ENCODE data around the gene AVPI1.
"Not testable (repeated sequence)": the region's sequence is repeated elsewhere in the genome, so short reads cannot be mapped to it uniquely, and the experiment has no call there.

Gene AVPI1

DNA sequence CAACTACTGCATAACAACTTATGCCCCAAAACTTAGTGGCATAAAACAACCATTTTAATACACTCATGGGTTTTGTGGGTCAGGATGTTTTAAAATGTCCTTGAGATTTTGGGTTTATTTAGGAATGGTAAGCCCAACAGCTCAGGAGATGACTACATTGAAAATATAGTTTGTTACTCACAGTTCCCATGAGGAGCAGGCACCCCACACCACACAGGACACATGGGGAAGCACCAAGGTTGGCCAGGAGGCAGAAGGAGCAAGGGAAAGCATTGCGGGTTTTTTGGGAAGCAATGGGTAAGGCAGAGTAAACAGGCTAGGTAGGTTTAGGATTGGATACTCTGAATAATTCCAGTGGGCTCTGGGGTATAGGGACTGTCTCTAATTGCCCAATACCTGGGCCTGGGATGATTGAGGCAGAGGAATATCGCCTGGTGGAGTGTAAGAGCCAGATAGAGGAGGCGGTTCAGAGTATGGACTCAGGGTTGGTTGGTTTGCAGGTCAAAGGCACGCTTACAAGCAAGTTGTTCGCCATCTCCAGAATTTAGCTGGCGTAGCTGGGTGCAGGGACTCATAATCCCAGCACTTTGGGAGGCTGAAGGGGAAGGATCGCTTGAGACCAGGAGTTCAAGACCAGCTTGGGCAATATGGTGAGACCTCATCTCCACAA lies 16.5 kb upstream of the AVPI1 start:
- no peak overlapping the region for H3K4me3 Mint-ChIP-seq
- peaks cover 10% of the 10 kb centered on the region for H3K27me3 Mint-ChIP-seq
- ATAC-seq (ENCODE audit: low read depth): no peak
- DNase-seq (ENCODE audit: low spot score in 2 of 2): no peak
- H3K27ac Mint-ChIP-seq: no peak overlapping the region
- peaks cover 3% of the 10 kb centered on the region for H3K9me3 Mint-ChIP-seq
- H3K4me1 Mint-ChIP-seq: no peaks in the 10 kb centered on the region
- H3K36me3 Mint-ChIP-seq: no peaks in the 10 kb centered on the region

DNA sequence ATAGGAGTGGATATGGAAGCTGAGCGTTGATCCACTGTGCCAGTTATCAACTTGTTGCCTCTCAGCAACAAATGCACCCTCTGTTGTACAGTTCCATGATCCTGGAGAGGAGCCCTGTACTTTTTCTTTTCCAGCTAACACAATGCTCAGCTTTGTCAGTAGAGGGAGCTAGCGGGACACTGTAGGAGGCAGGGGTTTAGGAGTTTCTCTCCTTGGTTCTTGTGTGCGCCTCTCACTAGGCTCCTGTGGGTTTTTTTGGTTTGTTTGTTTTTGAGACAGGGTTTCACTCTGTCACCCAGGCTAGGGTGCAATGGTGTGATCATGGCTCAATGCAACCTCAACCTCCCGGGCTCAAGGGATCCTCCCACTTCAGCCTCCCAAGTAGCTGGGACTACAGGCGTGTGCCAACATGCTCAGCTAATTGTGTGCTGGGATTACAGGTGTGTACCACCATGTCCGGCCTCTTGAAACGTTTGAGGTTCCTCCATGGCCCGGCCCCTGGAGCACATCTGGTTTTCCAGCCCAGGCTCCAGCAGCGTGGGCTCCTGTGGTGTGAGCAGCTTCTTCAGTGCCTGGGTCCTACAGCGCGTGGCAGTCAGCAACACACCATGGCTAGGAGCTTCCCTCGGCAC lies 14.5 kb upstream of the AVPI1 start:
- no peak overlapping the region for H3K27ac Mint-ChIP-seq
- H3K4me1 Mint-ChIP-seq: no peaks in the 10 kb centered on the region
- H3K36me3 Mint-ChIP-seq: no peaks in the 10 kb centered on the region
- ATAC-seq (ENCODE audit: low read depth) (peak; percentile 81), DNase-seq (ENCODE audit: low spot score in 2 of 2) (peak in 1 of 2 donors; percentile 35)
- H3K9me3 Mint-ChIP-seq: peaks cover 3% of the 10 kb centered on the region
- no peak overlapping the region for H3K4me3 Mint-ChIP-seq
- peaks cover 9% of the 10 kb centered on the region for H3K27me3 Mint-ChIP-seq

- H3K27ac Mint-ChIP-seq; H3K4me3 Mint-ChIP-seq; ATAC-seq (ENCODE audit: low read depth): not testable (repeated sequence)
Measured at GRCh38 chr10:97698072-97698655, 11.1 kb upstream of the AVPI1 start.

GRCh38 chr10:97690133-97690532 lies 3.1 kb upstream of the AVPI1 start:
- Mint-ChIP-seq H3K4me1 (peaks cover 8% of the 10 kb centered on the region), H3K27ac (no peak overlapping the region), H3K27me3 (no peaks in the 10 kb centered on the region), H3K9me3 (no peaks in the 10 kb centered on the region), H3K36me3 (no peaks in the 10 kb centered on the region), H3K4me3 (no peak overlapping the region)
- DNase-seq (ENCODE audit: low spot score in 2 of 2): no peak
- ATAC-seq (ENCODE audit: low read depth): no peak

More at GRCh38 chr10:97698072-97698655, 11.1 kb upstream of the AVPI1 start:
- DNase-seq (ENCODE audit: low spot score in 2 of 2); H3K36me3 Mint-ChIP-seq; H3K9me3 Mint-ChIP-seq; H3K4me1 Mint-ChIP-seq; H3K27me3 Mint-ChIP-seq: not testable (repeated sequence)

DNA sequence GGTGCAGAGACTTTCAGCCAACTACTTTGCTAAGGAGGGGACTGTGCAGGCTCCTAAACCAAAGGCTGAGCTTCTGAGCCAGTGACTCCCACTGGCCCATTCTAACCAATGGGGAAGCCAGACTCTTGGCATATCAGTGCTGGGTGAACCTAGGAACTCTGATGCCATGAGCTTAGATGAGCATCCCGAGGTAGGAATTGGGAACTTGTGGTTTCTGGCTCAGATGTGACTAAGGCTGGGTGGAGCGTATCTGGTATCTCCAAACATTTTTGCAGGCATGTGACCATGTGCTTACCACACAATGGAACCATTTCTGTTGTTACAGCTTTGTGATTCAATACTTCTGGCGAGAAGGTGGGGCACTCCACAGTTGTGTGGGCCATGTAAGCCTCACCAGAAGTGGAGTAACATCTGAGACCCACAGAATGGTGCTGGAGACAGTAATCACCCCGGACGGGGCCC lies 2.5 kb upstream of the AVPI1 start:
- Mint-ChIP-seq H3K27ac (no peak overlapping the region), H3K4me3 (no peak overlapping the region), H3K9me3 (no peaks in the 10 kb centered on the region), H3K4me1 (peaks cover 8% of the 10 kb centered on the region), H3K27me3 (no peaks in the 10 kb centered on the region), H3K36me3 (no peaks in the 10 kb centered on the region)
- no peak for DNase-seq (ENCODE audit: low spot score in 2 of 2)
- no peak for ATAC-seq (ENCODE audit: low read depth)

DNA sequence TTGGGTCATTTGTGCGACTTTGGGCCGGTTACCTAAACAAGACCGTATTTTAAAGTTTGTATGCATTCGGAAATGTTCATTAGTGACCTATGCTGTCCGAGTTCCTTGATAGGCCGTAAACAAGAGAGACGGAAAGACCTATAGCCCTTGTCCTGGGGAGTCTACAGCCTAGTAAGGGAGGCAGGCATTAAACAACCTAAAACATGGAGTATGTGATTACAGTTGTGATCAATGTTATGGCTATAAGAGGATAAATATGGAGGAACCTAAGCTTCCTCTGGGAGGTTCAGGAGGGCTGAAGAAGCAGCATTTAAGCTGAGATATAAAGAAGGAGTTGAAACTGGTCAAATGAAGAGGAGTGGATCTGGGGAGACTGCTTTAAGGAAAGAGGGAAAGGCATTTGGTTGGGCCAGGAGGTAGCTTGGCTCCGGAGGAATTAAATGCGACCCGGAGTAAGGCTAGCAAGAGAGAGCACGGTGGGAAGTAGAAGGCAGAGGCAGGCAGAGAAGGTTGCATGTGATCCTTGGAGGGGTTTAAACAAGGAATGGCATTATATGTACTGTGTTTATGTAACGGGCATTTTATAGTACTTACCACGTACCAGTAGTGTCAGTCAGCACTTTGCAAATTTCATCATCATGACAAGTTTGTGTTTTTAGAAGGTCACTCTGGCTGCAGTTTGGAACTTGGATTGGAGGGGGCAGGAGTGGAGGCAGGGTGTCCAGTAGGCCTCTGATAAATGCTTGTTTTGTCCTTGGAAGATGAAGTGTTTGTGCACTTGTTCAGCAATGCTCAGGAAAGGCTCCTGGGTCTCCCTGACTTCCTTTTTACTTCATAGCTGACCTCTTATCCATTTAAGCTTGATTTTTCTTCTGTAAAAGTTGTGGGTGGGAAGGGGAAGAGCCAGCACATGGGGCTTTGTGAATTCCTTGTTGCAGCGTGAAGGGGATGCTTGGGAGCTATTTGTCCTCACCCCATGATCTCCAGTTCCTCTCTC lies 1.0 kb upstream of the AVPI1 start:
- DNase-seq (ENCODE audit: low spot score in 2 of 2): no peak
- no peaks in the 10 kb centered on the region for H3K36me3 Mint-ChIP-seq
- H3K4me1 Mint-ChIP-seq: peaks cover 8% of the 10 kb centered on the region
- H3K27ac Mint-ChIP-seq: peak overlapping the region; percentile 1
- H3K27me3 Mint-ChIP-seq: no peaks in the 10 kb centered on the region
- no peak for ATAC-seq (ENCODE audit: low read depth)
- peak overlapping the region; percentile 87 for H3K4me3 Mint-ChIP-seq
- no peaks in the 10 kb centered on the region for H3K9me3 Mint-ChIP-seq

DNA sequence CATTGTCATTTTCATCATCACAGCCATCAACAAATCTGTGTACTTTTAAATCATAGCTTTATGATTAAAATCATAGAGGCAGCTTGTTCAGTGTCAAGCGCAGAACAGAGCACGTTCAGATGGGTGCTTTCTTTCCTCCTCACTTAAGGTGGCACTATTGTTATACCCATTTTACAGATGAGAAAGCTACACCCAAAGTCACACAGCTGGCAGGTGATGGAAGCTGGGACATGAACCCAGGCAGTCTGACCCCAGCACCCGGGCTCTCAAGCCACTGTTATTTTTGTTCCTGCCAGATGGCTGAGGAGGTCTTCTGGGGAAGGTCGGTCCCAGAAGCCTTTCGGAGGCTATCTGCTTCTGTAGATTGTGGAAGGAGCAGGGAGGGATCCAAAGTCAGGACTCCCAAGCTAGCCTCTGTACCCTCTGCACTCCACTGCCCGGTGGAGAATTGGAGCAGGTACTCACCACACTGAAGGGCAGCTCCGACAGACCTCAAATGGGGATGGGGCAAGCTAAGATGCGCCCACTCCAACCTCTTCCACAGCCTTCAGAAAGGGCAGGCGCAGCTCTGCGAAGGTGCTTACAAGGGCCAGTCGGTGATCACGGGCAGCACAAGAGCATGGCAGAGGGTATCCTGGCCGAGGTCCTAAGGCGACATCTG lies 610 bp downstream of the AVPI1 start:
- Mint-ChIP-seq H3K36me3 (no peaks in the 10 kb centered on the region), H3K9me3 (no peaks in the 10 kb centered on the region), H3K4me1 (peaks cover 10% of the 10 kb centered on the region), H3K27me3 (no peaks in the 10 kb centered on the region), H3K4me3 (peak overlapping the region; percentile 87), H3K27ac (peak overlapping the region; percentile 1)
- peak; percentile 8 for ATAC-seq (ENCODE audit: low read depth)
- DNase-seq (ENCODE audit: low spot score in 2 of 2): no peak

DNA sequence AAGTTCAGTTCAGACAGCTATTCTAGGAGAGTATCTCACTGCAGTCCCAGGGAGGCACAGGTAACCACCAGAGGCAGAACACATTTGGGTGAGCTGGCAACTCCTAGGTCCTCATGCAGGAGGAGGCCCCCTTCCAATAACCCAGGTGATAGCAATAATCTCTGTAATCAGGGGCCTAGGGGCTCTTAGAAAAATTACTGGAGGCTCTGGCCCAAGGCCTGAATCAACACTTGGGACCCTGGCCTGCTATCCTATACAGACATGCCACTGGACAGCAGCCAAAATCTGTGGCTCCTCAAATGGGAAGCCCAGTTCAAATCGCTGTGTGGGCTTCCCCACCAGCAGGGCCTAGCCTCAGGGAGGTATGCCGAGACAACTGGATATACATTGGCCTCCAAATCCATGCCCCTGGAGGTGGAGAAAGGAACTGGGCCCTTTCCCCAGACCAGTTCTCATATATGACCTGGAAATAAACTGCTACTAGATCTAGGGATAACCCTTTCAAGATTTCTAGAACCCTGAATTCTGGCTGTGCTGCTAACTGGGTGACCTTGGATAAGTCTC lies 1.6 kb downstream of the AVPI1 start:
- ATAC-seq (ENCODE audit: low read depth): no peak
- Mint-ChIP-seq H3K27ac (no peak overlapping the region), H3K4me3 (no peak overlapping the region), H3K27me3 (no peaks in the 10 kb centered on the region), H3K9me3 (no peaks in the 10 kb centered on the region), H3K36me3 (no peaks in the 10 kb centered on the region), H3K4me1 (peaks cover 10% of the 10 kb centered on the region)
- DNase-seq (ENCODE audit: low spot score in 2 of 2): no peak

DNA sequence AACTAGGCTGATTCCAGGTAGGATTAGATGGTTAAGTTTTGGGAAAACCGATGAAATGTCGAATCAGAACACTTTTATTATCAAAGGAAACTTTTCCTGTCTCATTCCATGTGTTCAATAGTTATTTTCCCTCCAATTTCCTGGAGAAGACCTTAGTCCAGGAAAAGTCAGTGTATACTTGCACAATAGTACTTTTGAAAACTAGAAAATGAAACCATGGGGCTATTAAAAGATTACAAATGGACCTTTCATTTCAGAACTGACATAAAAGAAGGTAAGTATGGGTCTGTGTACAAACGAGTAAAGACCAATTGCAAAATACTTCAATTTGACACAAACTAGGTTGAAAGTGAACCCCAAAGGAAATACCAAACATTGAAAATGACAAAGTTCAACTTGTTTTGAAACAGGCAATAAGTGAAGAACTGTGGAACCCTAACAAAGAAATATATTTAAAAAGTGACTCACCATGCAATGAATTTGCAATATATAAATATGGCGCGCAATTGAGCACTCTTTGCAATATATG lies 2.1 kb downstream of the AVPI1 start:
- no peak for ATAC-seq (ENCODE audit: low read depth)
- Mint-ChIP-seq H3K27ac (no peak overlapping the region), H3K9me3 (no peaks in the 10 kb centered on the region), H3K36me3 (no peaks in the 10 kb centered on the region), H3K4me3 (no peak overlapping the region), H3K4me1 (peaks cover 10% of the 10 kb centered on the region), H3K27me3 (no peaks in the 10 kb centered on the region)
- DNase-seq (ENCODE audit: low spot score in 2 of 2): no peak

- not testable (repeated sequence) for H3K4me3 Mint-ChIP-seq; ATAC-seq (ENCODE audit: low read depth); DNase-seq (ENCODE audit: low spot score in 2 of 2); H3K9me3 Mint-ChIP-seq; H3K27ac Mint-ChIP-seq; H3K36me3 Mint-ChIP-seq; H3K4me1 Mint-ChIP-seq; H3K27me3 Mint-ChIP-seq
Measured at GRCh38 chr10:97684368-97684713, 2.7 kb downstream of the AVPI1 start.

DNA sequence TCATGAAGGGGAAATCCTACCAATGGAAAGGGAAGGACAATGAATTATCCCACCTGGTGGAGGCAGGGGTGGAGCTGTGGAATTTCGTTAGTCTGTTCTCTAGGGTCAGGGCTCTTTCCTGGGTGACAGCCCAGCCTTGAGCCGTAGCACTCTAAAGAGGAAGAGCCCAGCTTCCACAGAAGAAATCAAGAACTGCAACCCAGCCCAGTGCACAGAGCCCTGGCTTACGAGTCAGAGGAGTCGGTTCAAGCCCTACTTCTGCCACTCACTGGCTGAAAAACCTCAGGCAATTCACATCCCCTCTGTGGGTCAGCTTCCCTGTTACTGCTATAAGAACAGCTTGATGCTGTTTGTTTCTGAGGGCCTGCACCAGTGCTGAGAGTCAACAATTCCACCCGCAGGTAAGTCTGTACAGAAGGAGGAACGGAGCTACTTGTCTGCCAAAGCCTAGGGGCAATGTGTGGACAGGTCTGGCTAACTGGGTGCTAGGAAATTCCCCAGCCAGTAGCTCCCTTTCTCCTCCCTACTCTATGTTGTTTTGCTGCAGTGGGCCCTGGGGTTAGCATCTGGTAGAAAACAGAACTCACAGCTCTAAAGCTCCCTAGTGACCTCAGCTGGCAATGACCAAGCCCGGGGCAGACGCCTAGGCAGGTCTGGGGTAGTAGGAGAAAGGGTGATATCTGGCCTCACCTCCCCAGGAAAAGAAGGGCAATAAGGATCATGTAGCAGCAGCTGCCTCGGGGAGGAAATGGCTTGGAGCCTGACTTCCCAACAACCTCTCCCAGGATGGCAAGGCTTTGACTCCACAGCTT lies 3.3 kb downstream of the AVPI1 start:
- Mint-ChIP-seq H3K4me3 (no peak overlapping the region), H3K36me3 (no peaks in the 10 kb centered on the region), H3K27me3 (no peaks in the 10 kb centered on the region), H3K27ac (no peak overlapping the region), H3K9me3 (no peaks in the 10 kb centered on the region), H3K4me1 (peaks cover 10% of the 10 kb centered on the region)
- DNase-seq (ENCODE audit: low spot score in 2 of 2) (no peak), ATAC-seq (ENCODE audit: low read depth) (no peak)

DNA sequence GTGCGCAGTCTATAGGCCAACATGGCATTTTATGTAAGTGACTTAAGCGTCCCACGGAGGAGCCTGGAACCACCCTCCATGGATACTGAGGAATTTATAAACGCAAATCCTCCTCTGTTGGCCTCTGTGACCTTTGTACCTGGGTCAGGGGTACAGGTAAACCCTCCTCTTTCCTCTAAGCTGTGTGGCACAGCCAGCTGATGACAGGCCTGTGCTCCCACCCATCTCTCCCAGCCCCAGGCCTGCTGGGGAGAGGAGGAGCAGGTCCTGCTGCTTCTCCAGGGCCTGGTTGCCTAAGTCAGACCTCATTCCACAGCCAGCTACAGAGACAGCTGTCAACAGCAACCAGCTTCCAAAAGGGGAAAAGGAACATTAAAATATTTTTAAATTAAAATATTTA lies 5.0 kb downstream of the AVPI1 start:
- DNase-seq (ENCODE audit: low spot score in 2 of 2): no peak
- no peak overlapping the region for H3K4me3 Mint-ChIP-seq
- no peaks in the 10 kb centered on the region for H3K27me3 Mint-ChIP-seq
- no peaks in the 10 kb centered on the region for H3K36me3 Mint-ChIP-seq
- no peak for ATAC-seq (ENCODE audit: low read depth)
- no peaks in the 10 kb centered on the region for H3K9me3 Mint-ChIP-seq
- peaks cover 10% of the 10 kb centered on the region for H3K4me1 Mint-ChIP-seq
- no peak overlapping the region for H3K27ac Mint-ChIP-seq

Measured in memory B cell (primary cell).